Osteoblast (primary cell): Measurements from ENCODE around the gene DNAJB6. TPM values are rescaled to one million over a fixed set of nuclear protein-coding genes. Genes with fewer than 3 reads are reported as not detected.

ENCODE experiments used
- DNase-seq: peaks from one replicate; pipeline ENCODE4 v3.0.0; 2011; ENCODE audit warnings: low spot score, mixed read lengths; ENCODE audit not compliant: insufficient read length; ENCODE audit errors: missing footprints
- H2AFZ ChIP-seq: 2 replicates; pipeline ENCODE4 v1.6.0; 2011; ENCODE audit warnings: mild to moderate bottlenecking, low read length
- H3K27ac ChIP-seq: 2 replicates; pipeline ENCODE4 v1.5.1; 2011; ENCODE audit warnings: mild to moderate bottlenecking, low read depth, low read length, moderate library complexity
- H3K27me3 ChIP-seq: 2 replicates; pipeline ENCODE4 v1.6.0; 2012; ENCODE audit warnings: mild to moderate bottlenecking, control low read depth, inconsistent platforms, low read length, moderate library complexity; ENCODE audit not compliant: insufficient read depth
- H3K36me3 ChIP-seq: 2 replicates; pipeline ENCODE4 v1.5.1; 2011; ENCODE audit warnings: mild to moderate bottlenecking, low read length, control low read depth, moderate library complexity; ENCODE audit not compliant: insufficient read depth
- H3K4me1 ChIP-seq: 2 replicates; pipeline ENCODE4 v1.5.1; 2011; ENCODE audit warnings: mild to moderate bottlenecking, low read length, control low read depth, moderate library complexity; ENCODE audit not compliant: insufficient read depth
- H3K4me2 ChIP-seq: 2 replicates; pipeline ENCODE4 v1.6.0; 2011; ENCODE audit warnings: mild to moderate bottlenecking, low read length; ENCODE audit not compliant: insufficient read depth
- H3K4me3 ChIP-seq: fragments of 200-600 bp; sonication (generic); 3 replicates; pipeline ENCODE4 v1.5.1; 2012; ENCODE audit warnings: mild to moderate bottlenecking, low read length, inconsistent platforms; ENCODE audit not compliant: insufficient read depth
- H3K79me2 ChIP-seq: 2 replicates; pipeline ENCODE4 v1.6.0; 2012; ENCODE audit warnings: mild to moderate bottlenecking, low read length, control low read depth, inconsistent platforms; ENCODE audit not compliant: insufficient read depth
- H3K9me3 ChIP-seq: 2 replicates; pipeline ENCODE4 v1.5.1; 2011; ENCODE audit warnings: low read depth, low read length, control low read depth
- H4K20me1 ChIP-seq: 2 replicates; pipeline ENCODE4 v1.6.0; 2012; ENCODE audit warnings: mild to moderate bottlenecking, low read length, control low read depth; ENCODE audit not compliant: insufficient read depth
- CTCF ChIP-seq: IDR thresholded peaks from 2 replicates; pipeline ENCODE4 v1.5.1; 2011; ENCODE audit warnings: mild to moderate bottlenecking, low read depth, low read length, moderate library complexity; ENCODE audit errors: extremely low read depth
- total RNA-seq: library from RNA; depleted of rRNA; stranded (reverse); fragments of >200 nt; gene quantifications from 2 replicates; pipeline ENCODE4 v1.2.3, GENCODE V29; 2012

The DNAJB6 gene
- total RNA-seq, 1 donor = 84.7 TPM

- Histone ChIP-seq H3K9me3 (no peaks in the 10 kb centered on the region), H3K36me3 (peaks cover 26% of the 10 kb centered on the region), H3K79me2 (peaks cover 100% of the 10 kb centered on the region), H3K4me2 (peak overlapping the region; percentile 63), H3K4me3 (peak overlapping the region; percentile 12), H2AFZ (no peak overlapping the region), H3K4me1 (peaks cover 12% of the 10 kb centered on the region), H3K27ac (peak overlapping the region; percentile 29), H4K20me1 (peaks cover 88% of the 10 kb centered on the region), H3K27me3 (no peaks in the 10 kb centered on the region)
- peak; percentile 84 for DNase-seq
- no peak for TF ChIP-seq CTCF
Measured at GRCh38 chr7:157355784-157356511, 19.1 kb downstream of the DNAJB6 start.

DNA sequence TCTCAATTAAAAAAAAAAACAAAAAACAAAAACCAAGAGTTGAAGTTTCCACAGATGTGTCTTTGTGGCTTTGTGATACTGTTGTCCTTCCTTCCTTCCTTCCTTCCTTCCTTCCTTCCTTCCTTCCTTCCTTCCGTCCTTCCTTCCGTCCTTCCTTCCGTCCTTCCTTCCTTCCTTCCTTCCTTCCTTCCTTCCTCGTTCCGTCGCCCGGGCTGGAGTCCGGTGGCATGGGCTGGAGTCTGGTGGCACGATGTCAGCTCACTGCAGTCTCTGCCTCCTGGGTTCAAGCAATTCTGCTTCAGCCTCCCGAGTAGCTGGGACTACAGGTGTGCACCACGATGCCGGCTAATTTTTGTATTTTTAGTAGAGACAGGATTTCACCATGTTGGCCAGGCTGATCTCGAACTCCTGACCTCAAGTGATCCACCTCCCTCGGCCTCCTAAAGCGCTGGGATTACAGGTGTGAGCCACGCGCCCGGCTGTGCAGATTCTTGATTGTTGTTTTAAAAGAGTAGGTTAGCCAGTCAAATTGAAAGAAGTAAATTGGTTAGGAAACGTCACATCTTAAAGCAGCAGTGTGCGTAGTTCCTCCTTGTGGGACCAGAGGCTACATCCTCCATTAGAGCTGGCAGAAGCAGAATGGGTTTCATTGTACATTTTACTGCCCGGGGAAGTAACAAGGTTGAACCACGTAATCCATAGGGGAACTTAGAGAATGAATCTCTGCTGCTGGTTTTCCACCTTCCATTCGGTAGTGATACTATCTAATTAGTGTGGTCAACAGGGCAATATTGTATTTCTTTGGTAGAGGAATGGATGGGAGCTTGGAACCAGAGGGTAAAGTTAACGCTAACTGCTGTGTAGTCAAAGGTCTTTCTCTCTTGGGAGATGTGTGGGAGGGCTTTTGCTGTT lies 20.6 kb downstream of the DNAJB6 start:
- Histone ChIP-seq H3K27ac (no peak overlapping the region), H3K79me2 (peaks cover 100% of the 10 kb centered on the region), H4K20me1 (peaks cover 81% of the 10 kb centered on the region), H3K36me3 (peaks cover 36% of the 10 kb centered on the region), H3K4me1 (peaks cover 12% of the 10 kb centered on the region), H3K4me3 (no peak overlapping the region), H3K9me3 (no peaks in the 10 kb centered on the region), H3K4me2 (no peak overlapping the region), H3K27me3 (no peaks in the 10 kb centered on the region), H2AFZ (no peak overlapping the region)
- TF ChIP-seq CTCF = no peak
- no peak for DNase-seq

DNA sequence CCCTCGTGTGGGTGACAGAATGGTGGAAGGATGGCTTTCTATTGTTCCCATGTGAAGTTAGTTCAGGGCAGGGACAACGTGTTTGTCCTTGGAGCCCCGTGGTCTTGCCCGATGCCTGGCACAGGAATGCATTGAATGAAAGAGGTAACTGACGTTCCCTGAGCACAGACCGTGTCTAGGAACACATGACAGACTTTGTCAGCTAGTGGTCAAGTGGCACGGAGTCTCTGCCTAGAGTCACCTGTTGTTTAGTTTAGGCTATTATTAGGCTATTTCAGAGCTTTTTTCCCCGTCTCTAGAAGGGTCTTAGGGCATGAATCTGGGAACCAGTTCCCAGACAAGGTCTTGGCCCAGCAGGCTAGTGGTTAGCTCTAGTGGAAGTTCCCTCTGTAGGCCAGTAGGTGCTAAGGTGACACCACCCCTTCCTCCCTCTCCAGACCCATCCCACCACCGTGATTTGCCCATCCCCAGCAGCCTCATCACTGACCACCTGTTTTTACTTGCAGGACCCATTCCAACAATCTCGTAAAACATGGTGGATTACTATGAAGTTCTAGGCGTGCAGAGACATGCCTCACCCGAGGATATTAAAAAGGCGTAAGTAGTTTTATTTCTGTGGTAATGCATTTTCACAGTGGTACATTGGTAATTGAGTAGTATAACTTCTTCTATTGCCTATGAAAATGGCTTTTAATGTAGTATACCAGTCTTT lies 21.4 kb downstream of the DNAJB6 start:
- H3K4me2 ChIP-seq = no peak overlapping the region
- peaks cover 78% of the 10 kb centered on the region for H4K20me1 ChIP-seq
- H3K79me2 ChIP-seq = peaks cover 100% of the 10 kb centered on the region
- no peak for DNase-seq
- no peak overlapping the region for H3K27ac ChIP-seq
- H2AFZ ChIP-seq = no peak overlapping the region
- peaks cover 12% of the 10 kb centered on the region for H3K4me1 ChIP-seq
- no peak overlapping the region for H3K4me3 ChIP-seq
- H3K27me3 ChIP-seq = no peaks in the 10 kb centered on the region
- peaks cover 42% of the 10 kb centered on the region for H3K36me3 ChIP-seq
- no peaks in the 10 kb centered on the region for H3K9me3 ChIP-seq
- no peak for TF ChIP-seq CTCF

- no peak overlapping the region for H3K27ac ChIP-seq
- H3K9me3 ChIP-seq = no peaks in the 10 kb centered on the region
- no peak overlapping the region for H3K4me2 ChIP-seq
- H4K20me1 ChIP-seq = peaks cover 78% of the 10 kb centered on the region
- H3K4me1 ChIP-seq = peaks cover 12% of the 10 kb centered on the region
- H3K4me3 ChIP-seq = no peak overlapping the region
- no peaks in the 10 kb centered on the region for H3K27me3 ChIP-seq
- TF ChIP-seq CTCF = no peak
- peaks cover 100% of the 10 kb centered on the region for H3K79me2 ChIP-seq
- no peak for DNase-seq
- peaks cover 47% of the 10 kb centered on the region for H3K36me3 ChIP-seq
- H2AFZ ChIP-seq = no peak overlapping the region
Measured at GRCh38 chr7:157358753-157359096, 21.9 kb downstream of the DNAJB6 start.
